HEK293 (cell line): ENCODE results near the gene KRTAP10-6.
A peak's percentile ranks its signal among the peaks of the same experiment; 100 is the strongest.
"Not testable (repeated sequence)": the region's sequence is repeated elsewhere in the genome, so short reads cannot be mapped to it uniquely, and the experiment has no call there.

ENCODE experiments used
- CTCF ChIA-PET: fragments of 350-600 bp; formaldehyde crosslinking; extraction: SDS; loops from one replicate; lab custom pipeline; 2021; ENCODE audit warnings: antibody characterized with exemption; lab: Yijun Ruan, JAX
- POLR2A ChIA-PET: fragments of 300-600 bp; formaldehyde crosslinking; extraction: SDS; loops from one replicate; lab custom pipeline; 2020; ENCODE audit warnings: antibody characterized with exemption, inconsistent platforms; lab: Yijun Ruan, JAX
- H3K27ac ChIP-seq: fragments of 200-500 bp; sonication (Bioruptor generic); 2 replicates; pipeline ENCODE4 v1.5.1; 2014; ENCODE audit warnings: low read depth, low read length, control low read depth, inconsistent platforms; ENCODE audit errors: extremely low read depth
- H3K36me3 ChIP-seq, 2 experiments: fragments of 200-500 bp in 1 of 2; sonication (Bioruptor generic) in 1 of 2; 1 replicate in 1 of 2; 2 replicates in 1 of 2; pipeline ENCODE4 v1.5.1; 2014 to 2017; ENCODE audit warnings: inconsistent platforms in 2 of 2, low read length in 2 of 2; ENCODE audit not compliant: control insufficient read depth in 2 of 2, insufficient read depth in 1 of 2
- H3K4me1 ChIP-seq: fragments of 200-500 bp; sonication (Bioruptor generic); 2 replicates; pipeline ENCODE4 v1.5.1; 2014; ENCODE audit warnings: mild to moderate bottlenecking, low read length, inconsistent platforms; ENCODE audit not compliant: control insufficient read depth, insufficient read depth
- H3K4me3 ChIP-seq: 2 replicates; pipeline ENCODE4 v1.5.1; 2011; ENCODE audit warnings: low read depth, mild to moderate bottlenecking, control low read depth, low read length, moderate library complexity
- H3K9me3 ChIP-seq: fragments of 200-500 bp; sonication (Bioruptor generic); 2 replicates; pipeline ENCODE4 v1.5.1; 2014; ENCODE audit warnings: low read depth, low read length, inconsistent platforms; ENCODE audit not compliant: control insufficient read depth, insufficient read depth
- EGR2 ChIP-seq: fragments of 450-650 bp; formaldehyde crosslinking; IDR thresholded peaks from 2 replicates; pipeline ENCODE4 v1.5.1; 2016; ENCODE audit warnings: low read depth, missing biosample characterization, missing genetic modification characterization
- GLIS1 ChIP-seq: fragments of 450-650 bp; formaldehyde crosslinking; IDR thresholded peaks from 2 replicates; pipeline ENCODE4 v1.5.1; 2016; ENCODE audit warnings: missing biosample characterization, missing genetic modification characterization
- HOXA7 ChIP-seq: sonication (generic); formaldehyde crosslinking; IDR thresholded peaks from 2 replicates; pipeline ENCODE4 v1.8.1; 2022; ENCODE audit warnings: missing genetic modification reagents, borderline replicate concordance
- KLF7 ChIP-seq: fragments of 450-650 bp; formaldehyde crosslinking; IDR thresholded peaks from 2 replicates; pipeline ENCODE4 v1.5.1; 2016; ENCODE audit warnings: missing biosample characterization, missing genetic modification characterization, borderline replicate concordance
- RBAK ChIP-seq: fragments of 450-650 bp; formaldehyde crosslinking; IDR thresholded peaks from 2 replicates; pipeline ENCODE4 v1.5.1; 2016; ENCODE audit warnings: missing biosample characterization, missing genetic modification characterization
- SALL2 ChIP-seq: fragments of 450-650 bp; formaldehyde crosslinking; IDR thresholded peaks from 2 replicates; pipeline ENCODE4 v1.5.0; 2017; ENCODE audit warnings: missing biosample characterization, mild to moderate bottlenecking, missing genetic modification characterization, borderline replicate concordance
- TRIM28 ChIP-seq: IDR thresholded peaks from 2 replicates; pipeline ENCODE4 v1.6.1; 2011; ENCODE audit warnings: low read length, control low read depth, borderline replicate concordance
- ZBTB1 ChIP-seq: fragments of 450-650 bp; formaldehyde crosslinking; IDR thresholded peaks from 2 replicates; pipeline ENCODE4 v1.5.1; 2016; ENCODE audit warnings: missing biosample characterization, missing genetic modification characterization
- ZFHX2 ChIP-seq: fragments of 450-650 bp; formaldehyde crosslinking; conservative IDR thresholded peaks from 2 replicates; pipeline ENCODE4 v1.5.1; 2016; ENCODE audit warnings: missing biosample characterization, missing genetic modification characterization
- ZIC2 ChIP-seq: fragments of 450-650 bp; formaldehyde crosslinking; IDR thresholded peaks from 2 replicates; pipeline ENCODE4 v1.5.1; 2016; ENCODE audit warnings: missing biosample characterization, missing genetic modification characterization
- ZNF211 ChIP-seq: fragments of 450-650 bp; formaldehyde crosslinking; IDR thresholded peaks from 2 replicates; pipeline ENCODE4 v1.5.1; 2016; ENCODE audit warnings: low read depth, missing biosample characterization, missing genetic modification characterization
- ZNF302 ChIP-seq: fragments of 450-650 bp; formaldehyde crosslinking; IDR thresholded peaks from 2 replicates; pipeline ENCODE4 v1.5.1; 2016; ENCODE audit warnings: missing biosample characterization, missing genetic modification characterization, low read depth
- ZNF561 ChIP-seq: fragments of 450-650 bp; IDR thresholded peaks from 2 replicates; pipeline ENCODE4 v1.5.1; 2018; ENCODE audit warnings: missing biosample characterization, missing genetic modification characterization, borderline replicate concordance
- ZNF610 ChIP-seq: fragments of 450-650 bp; formaldehyde crosslinking; IDR thresholded peaks from 2 replicates; pipeline ENCODE4 v1.5.1; 2016; ENCODE audit warnings: missing biosample characterization, missing genetic modification characterization, borderline replicate concordance
- ZNF701 ChIP-seq: fragments of 450-650 bp; formaldehyde crosslinking; IDR thresholded peaks from 2 replicates; pipeline ENCODE4 v1.5.1; 2016; ENCODE audit warnings: missing biosample characterization, missing genetic modification characterization
- TF ChIP-seq, protein P1 (sequence below): fragments of 450-650 bp; formaldehyde crosslinking; IDR thresholded peaks from 2 replicates; pipeline ENCODE4 v1.5.1; 2016; ENCODE audit warnings: missing biosample characterization, missing genetic modification characterization
- TF ChIP-seq, protein P2 (sequence below): fragments of 450-650 bp; formaldehyde crosslinking; optimal IDR thresholded peaks from 2 replicates; pipeline ENCODE3; 2016; ENCODE audit warnings: missing biosample characterization, mild to moderate bottlenecking, missing genetic modification characterization
- TF ChIP-seq, protein P3 (sequence below): fragments of 450-650 bp; formaldehyde crosslinking; IDR thresholded peaks from 2 replicates; pipeline ENCODE4 v1.5.1; 2016; ENCODE audit warnings: missing biosample characterization, missing genetic modification characterization, borderline replicate concordance
- TF ChIP-seq, protein P4 (sequence below): fragments of 450-650 bp; formaldehyde crosslinking; IDR thresholded peaks from 2 replicates; pipeline ENCODE4 v1.5.1; 2016; ENCODE audit warnings: missing biosample characterization, missing genetic modification characterization, low read depth

Gene KRTAP10-6

DNA sequence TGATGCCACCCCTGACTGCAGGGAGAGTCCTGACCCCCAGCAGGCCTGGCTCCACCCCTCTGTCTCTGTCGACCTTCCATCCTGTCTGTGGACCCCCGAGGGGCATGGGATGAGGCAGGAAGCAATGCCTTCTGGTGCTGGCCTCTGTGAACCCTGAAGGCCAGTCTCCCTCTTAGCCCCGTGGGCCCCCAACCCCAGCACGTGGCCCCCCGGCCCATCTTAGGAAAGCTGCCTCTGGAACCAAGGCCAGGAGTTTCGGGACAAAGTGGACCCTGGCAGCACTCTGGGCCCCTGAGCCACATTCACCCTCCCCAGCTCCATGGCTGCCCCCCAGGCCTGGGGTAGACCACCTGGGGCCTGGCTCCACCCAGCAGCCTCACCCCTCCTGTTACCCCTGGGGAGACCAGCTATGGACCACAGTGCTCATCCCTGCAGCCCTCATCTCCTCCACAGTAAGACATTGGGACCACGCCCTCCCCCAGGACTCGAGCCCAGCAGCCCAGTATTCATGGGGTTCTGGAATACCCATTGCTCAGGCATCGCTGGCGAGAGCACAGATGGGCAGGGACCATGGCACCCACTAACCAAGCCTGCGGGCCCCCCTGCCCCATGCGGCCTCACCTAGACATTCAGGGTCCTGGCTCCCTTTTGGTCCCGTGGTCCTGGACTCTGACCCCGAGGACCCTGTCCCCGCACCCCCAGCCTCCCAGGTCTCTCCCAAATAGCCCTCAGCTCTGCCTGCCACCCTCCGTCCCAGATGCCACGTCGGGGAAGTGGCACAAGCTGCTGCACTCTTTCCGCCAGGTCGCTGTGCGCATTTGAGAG, 46.4 kb upstream of the KRTAP10-6 start:
- POLR2A ChIA-PET, CTCF ChIA-PET, H3K4me3 ChIP-seq, H3K27ac ChIP-seq, H3K36me3 ChIP-seq, H3K4me1 ChIP-seq, H3K9me3 ChIP-seq: not testable (repeated sequence)
- peak; percentile 19; the same call in 1 of the 2 replicates for TF ChIP-seq GLIS1 (tag by site-specific recombination)

DNA sequence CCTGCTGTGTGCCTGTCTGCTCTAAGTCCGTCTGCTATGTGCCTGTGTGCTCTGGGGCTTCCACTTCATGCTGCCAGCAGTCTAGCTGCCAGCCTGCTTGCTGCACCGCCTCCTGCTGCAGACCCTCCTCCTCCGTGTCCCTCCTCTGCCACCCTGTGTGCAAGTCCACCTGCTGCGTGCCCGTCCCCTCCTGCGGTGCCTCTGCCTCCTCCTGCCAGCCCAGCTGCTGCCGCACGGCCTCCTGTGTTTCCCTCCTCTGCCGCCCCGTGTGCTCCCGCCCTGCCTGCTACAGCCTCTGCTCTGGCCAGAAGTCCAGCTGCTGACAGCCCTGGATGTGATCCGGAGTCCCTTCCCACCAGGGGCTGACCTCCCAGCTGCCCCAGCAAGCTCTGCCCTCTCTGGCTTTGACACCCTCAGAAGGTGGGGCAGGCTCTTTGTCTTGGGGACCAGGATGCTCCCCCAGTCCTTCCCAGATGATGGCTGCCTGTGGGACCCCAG, 45.6 kb upstream of the KRTAP10-6 start:
- H3K36me3 ChIP-seq, POLR2A ChIA-PET, H3K4me1 ChIP-seq, H3K9me3 ChIP-seq, H3K4me3 ChIP-seq, CTCF ChIA-PET, H3K27ac ChIP-seq: not testable (repeated sequence)
- TF ChIP-seq ZIC2, result peak; percentile 5; the same call in 1 of the 2 replicates

DNA sequence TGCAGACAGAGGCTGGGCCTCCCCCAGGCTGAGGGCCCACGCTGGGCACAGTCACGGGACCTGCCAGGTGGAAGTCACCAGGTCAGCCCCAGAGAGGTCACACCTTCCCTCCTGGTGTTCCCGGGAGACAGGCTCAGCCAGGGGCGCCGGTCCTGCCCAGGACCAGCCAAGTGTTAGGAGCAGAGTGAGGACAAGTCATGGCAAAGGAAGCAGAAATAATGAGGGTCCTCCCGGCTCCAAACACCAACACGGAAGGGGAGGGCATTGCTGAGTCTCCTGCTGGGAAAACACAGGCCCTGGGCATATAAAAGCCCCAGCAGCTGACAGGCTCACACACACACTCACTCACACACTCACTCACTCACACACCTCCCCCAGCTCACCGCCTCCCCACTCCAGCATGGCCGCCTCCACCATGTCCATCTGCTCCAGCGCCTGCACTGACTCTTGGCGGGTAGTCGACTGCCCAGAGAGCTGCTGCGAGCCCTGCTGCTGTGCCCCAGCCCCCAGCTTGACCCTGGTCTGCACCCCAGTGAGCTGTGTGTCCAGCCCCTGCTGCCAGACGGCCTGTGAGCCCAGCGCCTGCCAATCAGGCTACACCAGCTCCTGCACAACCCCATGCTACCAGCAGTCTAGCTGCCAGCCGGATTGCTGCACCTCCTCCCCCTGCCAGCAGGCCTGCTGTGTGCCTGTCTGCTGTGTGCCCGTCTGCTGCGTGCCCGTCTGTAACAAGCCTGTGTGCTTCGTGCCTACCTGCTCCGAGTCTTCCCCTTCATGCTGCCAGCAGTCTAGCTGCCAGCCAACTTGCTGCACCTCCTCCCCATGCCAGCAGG, 44.9 kb upstream of the KRTAP10-6 start, which contains the start of gene KRTAP10-10:
Gene KRTAP10-10 (plus strand): TSS at position 339 of the 833 bp plus-strand sequence. CDS start 62 bp downstream, at position 401.
- H3K36me3 ChIP-seq, result no peaks in the 10 kb centered on the region
- POLR2A ChIA-PET, result no interaction called here
- no peaks in the 10 kb centered on the region for H3K9me3 ChIP-seq
- no peaks in the 10 kb centered on the region for H3K4me1 ChIP-seq
- CTCF ChIA-PET, result no interaction called here
- H3K27ac ChIP-seq, result no peak within 1 kb of the TSS
- no peak within 1 kb of the TSS for H3K4me3 ChIP-seq
- TF ChIP-seq EGR2 (tag by site-specific recombination), result peak; percentile 31; the same call in 1 of the 2 replicates
- TF ChIP-seq ZNF302 (tag by site-specific recombination), result no peak
- TF ChIP-seq ZNF610 (tag by site-specific recombination), result no peak
- no peak for TF ChIP-seq ZNF561 (tag by site-specific recombination)
- TF ChIP-seq, protein P1, sequence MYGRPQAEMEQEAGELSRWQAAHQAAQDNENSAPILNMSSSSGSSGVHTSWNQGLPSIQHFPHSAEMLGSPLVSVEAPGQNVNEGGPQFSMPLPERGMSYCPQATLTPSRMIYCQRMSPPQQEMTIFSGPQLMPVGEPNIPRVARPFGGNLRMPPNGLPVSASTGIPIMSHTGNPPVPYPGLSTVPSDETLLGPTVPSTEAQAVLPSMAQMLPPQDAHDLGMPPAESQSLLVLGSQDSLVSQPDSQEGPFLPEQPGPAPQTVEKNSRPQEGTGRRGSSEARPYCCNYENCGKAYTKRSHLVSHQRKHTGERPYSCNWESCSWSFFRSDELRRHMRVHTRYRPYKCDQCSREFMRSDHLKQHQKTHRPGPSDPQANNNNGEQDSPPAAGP (tag by site-specific recombination), result no peak
- no peak for TF ChIP-seq HOXA7 (CRISPR knock-in tag)
- no peak for TF ChIP-seq SALL2 (tag by site-specific recombination)
- TF ChIP-seq, protein P2, sequence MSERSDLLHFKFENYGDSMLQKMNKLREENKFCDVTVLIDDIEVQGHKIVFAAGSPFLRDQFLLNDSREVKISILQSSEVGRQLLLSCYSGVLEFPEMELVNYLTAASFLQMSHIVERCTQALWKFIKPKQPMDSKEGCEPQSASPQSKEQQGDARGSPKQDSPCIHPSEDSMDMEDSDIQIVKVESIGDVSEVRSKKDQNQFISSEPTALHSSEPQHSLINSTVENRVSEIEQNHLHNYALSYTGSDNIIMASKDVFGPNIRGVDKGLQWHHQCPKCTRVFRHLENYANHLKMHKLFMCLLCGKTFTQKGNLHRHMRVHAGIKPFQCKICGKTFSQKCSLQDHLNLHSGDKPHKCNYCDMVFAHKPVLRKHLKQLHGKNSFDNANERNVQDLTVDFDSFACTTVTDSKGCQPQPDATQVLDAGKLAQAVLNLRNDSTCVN (tag by site-specific recombination), result no peak
- peak; percentile 51 for TF ChIP-seq ZFHX2
- no peak for TF ChIP-seq RBAK (tag by site-specific recombination)
- no peak for TF ChIP-seq KLF7 (tag by site-specific recombination)
- TF ChIP-seq, protein P3, sequence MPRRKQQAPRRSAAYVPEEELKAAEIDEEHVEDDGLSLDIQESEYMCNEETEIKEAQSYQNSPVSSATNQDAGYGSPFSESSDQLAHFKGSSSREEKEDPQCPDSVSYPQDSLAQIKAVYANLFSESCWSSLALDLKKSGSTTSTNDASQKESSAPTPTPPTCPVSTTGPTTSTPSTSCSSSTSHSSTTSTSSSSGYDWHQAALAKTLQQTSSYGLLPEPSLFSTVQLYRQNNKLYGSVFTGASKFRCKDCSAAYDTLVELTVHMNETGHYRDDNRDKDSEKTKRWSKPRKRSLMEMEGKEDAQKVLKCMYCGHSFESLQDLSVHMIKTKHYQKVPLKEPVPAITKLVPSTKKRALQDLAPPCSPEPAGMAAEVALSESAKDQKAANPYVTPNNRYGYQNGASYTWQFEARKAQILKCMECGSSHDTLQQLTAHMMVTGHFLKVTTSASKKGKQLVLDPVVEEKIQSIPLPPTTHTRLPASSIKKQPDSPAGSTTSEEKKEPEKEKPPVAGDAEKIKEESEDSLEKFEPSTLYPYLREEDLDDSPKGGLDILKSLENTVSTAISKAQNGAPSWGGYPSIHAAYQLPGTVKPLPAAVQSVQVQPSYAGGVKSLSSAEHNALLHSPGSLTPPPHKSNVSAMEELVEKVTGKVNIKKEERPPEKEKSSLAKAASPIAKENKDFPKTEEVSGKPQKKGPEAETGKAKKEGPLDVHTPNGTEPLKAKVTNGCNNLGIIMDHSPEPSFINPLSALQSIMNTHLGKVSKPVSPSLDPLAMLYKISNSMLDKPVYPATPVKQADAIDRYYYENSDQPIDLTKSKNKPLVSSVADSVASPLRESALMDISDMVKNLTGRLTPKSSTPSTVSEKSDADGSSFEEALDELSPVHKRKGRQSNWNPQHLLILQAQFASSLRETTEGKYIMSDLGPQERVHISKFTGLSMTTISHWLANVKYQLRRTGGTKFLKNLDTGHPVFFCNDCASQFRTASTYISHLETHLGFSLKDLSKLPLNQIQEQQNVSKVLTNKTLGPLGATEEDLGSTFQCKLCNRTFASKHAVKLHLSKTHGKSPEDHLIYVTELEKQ (tag by site-specific recombination), result no peak
- TF ChIP-seq GLIS1 (tag by site-specific recombination), result peak; percentile 26; the same call in 1 of the 2 replicates
- TF ChIP-seq TRIM28, result no peak
- TF ChIP-seq, protein P4, sequence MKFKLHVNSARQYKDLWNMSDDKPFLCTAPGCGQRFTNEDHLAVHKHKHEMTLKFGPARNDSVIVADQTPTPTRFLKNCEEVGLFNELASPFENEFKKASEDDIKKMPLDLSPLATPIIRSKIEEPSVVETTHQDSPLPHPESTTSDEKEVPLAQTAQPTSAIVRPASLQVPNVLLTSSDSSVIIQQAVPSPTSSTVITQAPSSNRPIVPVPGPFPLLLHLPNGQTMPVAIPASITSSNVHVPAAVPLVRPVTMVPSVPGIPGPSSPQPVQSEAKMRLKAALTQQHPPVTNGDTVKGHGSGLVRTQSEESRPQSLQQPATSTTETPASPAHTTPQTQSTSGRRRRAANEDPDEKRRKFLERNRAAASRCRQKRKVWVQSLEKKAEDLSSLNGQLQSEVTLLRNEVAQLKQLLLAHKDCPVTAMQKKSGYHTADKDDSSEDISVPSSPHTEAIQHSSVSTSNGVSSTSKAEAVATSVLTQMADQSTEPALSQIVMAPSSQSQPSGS (tag by site-specific recombination), result no peak
- no peak for TF ChIP-seq ZNF211 (tag by site-specific recombination)
- TF ChIP-seq ZNF701, result no peak
- no peak for TF ChIP-seq ZBTB1 (tag by site-specific recombination)
